GM19099 (cell line): ENCODE results near the gene BABAM2.

ENCODE experiments used
- POLR2A ChIP-seq: IDR thresholded peaks from 3 replicates; pipeline ENCODE4 v1.6.1; 2011; ENCODE audit warnings: low read depth; ENCODE audit not compliant: insufficient read length; ENCODE audit errors: extremely low read depth

Gene BABAM2

DNA sequence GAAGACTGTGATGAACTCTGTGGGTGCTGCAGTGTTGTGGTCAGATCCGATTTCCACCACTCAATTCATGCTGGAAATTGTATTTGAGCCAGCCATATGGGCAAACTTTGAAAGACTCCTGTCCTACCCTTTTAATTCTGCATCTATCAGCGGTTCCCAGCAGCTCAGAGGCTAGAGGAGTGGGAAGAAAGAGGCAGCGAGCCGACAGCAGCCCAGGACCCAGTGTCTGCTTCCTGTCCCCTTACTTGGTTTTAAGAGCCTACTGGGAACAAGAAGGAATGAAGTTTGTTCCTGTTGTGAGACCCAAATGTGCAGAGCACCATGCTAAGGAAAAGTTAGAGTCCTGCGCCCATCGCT, 429.5 kb downstream of the BABAM2 start:
- TF ChIP-seq POLR2A: no peak

DNA sequence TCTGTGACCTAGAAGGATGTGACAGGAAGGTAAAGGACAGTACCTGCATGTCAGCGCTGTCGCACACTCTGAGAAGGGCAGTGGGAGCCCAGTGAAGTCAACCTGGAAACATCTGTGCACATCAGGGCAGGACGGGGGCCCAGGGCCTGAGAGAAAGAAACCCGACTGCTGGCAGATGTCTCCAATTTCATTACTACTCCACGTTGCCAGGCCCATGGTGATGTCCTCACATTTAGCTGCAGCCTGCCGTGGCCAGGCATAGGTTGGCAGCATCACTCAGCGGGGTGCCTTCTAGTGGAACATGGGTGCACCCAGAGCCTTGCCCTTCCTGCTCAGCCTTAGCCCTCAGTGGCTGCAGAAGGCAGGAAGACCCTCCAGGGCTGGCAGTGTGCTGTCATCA, 429.8 kb downstream of the BABAM2 start:
- no peak for TF ChIP-seq POLR2A

DNA sequence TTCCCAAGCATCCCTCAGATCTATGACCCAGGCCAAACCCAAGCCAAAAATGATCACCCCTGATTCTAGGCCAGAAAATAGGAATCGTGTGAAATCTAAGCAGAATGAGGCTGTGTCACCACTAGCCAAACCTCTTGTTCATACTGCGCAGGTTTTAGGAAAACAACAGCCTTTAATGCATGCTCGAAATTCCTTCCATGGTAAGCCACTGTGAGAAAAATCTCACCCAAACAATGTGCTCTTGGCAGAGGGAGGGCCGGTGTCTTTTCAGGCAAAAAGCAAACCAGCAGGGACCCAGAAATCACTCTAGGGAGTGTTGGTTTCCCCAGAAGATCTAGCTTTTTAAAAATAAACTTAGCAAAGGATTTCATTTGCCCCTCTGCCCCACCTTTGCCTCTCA, 430.9 kb downstream of the BABAM2 start:
- no peak for TF ChIP-seq POLR2A

DNA sequence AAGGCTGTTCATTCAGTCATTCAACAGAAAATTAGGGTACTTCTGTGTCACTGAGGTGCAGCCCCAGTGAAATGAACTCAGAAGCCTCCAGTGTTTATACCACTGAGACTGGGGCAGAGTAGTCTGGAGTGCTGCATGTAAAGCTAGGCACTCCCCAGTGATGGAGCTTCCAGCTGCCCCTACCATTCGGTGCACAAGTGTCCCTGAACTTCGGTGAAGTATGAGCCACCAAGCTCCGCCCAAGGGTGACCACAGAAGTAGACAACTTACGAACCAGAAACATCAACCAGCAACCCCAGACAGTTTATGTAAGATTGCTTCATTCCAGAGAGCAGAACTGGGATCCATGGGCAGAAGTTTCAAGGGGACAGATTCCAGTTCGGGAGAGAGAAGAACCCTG, 431.5 kb downstream of the BABAM2 start:
- no peak for TF ChIP-seq POLR2A

DNA sequence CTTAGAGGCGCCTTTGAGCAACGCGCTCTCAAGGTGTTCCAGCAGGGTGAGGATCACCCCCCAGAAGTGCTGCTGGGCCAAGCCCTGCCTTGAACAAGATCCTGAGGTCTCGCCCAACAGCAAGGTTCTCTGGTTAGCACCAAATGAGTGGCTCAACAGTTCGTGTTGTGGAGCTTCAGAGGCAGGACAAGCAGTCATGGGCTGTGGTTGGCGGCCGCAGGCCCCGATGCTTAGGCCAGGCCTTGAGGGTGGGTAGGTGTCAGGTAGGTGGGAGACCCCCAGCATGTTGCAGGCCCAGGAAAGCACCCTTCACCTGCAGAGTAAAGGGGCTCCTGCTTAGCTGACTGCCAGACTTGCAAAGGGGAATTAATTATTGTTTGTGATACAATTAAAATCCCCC, 431.9 kb downstream of the BABAM2 start:
- no peak for TF ChIP-seq POLR2A

DNA sequence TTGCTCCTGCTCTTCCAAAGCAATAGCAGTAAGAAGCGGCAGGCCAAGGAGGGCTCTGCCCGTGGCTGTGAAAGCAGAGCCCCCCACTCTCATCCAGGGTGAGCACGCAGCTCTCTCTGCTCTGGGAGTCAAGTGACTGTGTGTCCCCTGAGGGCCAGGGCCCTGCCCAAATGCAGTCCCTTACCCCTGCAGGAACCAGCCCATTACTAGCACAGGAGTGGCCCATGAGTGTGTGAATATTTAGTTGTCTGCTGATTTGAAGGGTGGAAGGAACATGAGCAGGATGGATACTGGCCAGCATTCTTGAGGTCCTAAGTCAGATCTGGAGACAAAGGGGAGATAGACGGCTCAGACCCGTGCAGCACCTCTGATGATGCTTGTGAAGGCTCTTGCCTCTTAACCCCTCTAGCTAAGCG, 432.5 kb downstream of the BABAM2 start:
- TF ChIP-seq POLR2A: no peak

DNA sequence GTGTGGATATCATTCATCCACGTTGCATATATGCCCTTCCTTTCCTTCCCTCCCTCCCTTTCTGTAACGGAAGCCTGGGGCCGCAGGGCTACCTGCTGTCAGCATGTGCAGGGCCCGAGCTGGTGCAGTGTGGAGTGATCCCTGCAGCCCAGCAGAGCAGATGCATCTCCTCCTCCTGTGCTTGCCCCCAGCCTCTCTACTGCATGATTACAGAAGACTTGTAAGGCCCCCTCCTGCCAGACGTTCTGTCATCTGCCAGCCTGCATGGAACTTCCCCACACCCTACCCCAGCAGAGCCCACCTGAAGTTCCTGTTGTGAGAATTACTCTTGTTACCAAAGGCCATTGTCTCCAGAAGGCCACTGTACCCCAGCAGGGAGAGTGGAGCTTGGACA, 434.6 kb downstream of the BABAM2 start:
- no peak for TF ChIP-seq POLR2A

DNA sequence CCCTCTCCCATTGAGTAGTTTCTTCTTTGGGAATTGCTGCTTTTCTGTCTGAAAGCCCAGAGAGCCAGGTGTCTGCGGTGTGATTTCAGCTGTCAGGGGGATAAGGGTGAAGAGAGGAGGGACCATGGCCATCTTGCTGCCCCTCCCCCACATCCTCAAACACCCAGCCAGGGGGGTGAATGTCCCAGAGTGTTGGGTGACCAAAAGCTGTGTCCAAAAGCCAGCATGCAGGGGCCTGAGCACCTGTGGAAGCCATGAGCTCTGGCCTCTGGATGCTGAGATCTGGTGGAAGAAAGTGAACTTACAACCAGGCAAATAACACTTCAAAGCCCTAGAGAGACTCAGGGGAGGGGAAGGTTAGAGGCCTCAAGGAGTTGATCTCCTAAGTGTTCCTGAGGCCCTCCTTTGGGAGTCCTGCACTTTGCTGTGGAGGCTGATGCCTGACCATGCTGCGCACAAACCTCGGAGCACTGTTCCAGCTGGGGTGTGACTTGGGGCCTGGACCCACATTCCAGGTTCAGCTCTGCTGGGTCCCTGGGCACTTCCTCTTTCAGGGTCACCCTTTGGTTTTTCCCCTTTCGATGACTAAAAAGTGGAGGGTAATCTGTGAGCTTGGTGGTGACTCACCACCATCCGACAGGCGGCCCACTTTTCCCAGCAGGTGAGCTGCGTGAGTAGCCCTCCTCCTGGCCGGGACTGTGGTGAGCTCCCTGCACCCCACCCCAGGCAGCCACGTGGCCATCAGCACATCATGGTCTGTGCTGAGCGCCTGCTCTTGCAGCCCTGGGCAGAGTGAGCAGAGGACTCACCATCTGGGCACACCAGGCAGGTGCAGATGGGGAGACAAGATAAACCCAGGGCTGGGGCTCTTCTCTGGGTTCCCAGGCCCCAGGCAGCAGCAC, 435.3 kb downstream of the BABAM2 start:
- no peak for TF ChIP-seq POLR2A

DNA sequence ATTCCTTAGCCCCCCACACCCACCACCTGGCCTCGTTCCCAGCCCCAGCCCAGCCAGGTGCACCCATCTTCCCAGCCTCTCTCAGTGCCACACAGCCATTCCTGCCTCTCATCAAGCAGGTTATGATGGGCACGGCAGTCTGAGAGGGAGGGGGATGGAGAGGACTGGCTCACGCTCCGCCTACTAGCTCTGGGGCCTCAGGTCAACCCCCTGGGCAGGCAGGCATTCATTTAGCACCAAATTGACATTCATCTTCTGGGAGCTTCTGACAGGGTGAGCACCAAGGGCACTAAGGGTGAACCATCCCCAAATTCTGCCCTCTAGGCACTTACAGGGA, 435.9 kb downstream of the BABAM2 start:
- TF ChIP-seq POLR2A: no peak

DNA sequence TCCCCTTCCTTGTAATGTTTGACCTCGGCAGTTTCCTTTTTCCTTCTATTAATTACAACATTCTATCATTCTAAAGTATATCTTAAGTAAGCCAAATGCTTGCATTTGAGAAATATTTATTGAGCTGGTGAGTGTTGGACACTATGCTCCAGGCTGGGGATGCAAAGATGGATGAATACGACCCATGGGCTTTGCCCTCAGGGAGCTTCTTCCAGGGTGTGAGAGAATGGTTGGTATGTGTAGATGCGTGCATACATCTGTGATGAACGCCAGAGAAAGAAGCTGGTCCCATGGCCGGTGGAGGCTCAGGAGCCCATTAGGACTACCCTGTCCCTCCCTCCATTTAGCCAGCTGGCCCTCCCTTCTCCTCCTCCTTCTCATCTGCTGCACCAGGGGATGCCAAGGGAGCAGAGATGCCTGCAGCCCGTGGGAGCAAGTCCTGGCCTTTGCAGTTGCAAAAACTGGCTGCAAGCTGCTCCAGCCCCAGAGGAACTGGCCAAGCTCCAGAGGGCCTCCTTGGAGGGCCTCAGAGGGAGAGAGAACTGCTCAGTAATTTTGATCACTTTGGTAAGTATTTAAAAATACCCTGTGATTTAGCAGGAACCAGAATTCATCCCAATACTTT, 436.5 kb downstream of the BABAM2 start:
- TF ChIP-seq POLR2A: no peak

DNA sequence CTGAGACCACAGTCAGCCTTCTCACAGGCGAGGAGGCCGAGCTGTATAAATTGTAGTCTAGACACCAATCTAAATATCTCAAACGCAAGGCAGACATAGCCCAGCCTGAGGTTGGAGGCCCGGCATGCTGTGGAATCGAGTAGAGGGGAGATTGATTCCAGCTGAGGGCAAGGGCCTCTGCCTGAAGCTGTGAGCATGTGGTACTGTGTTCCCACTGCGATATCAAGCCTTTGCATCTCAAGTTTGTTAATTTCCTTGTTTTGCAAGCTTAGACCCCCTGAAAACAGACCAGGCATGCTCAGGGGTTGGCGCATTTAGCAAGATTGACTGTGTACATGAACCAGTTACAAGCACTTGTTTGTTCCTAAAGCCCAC, 437.0 kb downstream of the BABAM2 start:
- no peak for TF ChIP-seq POLR2A

DNA sequence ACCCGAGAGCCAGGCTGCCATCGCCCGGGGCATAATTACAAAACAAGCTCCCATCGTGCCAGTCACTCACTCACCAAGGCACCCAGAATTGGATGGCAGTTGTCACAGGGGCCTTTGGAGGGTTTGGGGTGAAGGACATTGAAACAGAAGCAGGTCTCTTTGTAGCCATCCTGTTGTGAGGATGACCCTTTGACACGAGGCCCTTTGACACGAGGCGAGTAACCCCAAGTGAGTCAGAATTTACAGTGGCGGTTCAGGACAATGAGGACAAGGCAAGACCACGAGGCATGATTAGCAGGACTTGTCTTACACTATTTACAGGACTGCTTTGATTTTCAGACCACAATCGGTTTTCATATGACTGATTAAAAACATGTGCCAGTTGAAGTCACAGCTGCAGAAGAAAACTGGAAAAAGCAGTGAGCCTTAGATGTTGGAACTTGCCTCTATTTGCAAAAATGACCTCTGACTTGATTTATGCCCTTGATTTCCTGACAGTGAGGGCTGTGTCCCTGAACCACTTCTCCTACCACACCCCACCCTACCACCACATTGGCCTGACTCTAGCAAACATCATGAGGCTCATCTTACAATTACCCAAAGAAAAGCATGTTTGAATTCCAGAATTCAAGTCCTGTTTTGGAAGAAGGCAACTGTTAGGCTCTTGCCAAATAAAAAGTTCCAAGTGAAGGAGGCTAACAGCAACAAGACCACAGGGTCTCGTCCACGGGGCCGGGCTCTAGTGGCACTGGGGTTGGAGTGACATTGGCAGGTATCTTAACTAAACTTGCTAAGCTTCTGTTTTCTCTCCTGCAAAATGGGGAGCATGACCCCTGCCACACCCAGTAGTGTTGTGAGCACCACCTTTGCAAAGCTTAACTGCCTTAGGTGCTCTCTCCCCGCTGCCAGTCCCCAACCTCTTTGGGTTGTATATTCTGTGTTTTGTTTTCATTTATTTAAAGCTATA, 437.7 kb downstream of the BABAM2 start:
- no peak for TF ChIP-seq POLR2A

DNA sequence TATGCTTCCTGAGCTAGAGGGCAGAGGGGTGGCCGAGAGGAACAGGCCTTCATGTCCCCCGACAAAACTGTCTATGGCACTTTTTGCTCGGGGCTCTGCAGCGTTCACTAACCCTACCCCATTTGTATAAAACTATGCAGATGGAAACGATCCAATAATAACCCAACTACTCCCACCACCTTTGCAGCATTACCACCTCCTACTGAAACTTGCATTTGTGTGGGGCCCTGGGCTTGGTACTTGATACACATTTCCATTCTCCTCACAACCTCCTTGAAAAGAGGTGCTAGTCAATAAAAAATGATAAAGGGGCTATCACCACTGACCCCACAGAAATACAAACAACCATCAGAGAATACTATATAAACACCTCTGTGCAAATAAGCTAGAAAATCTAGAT, 438.7 kb downstream of the BABAM2 start:
- TF ChIP-seq POLR2A: no peak

DNA sequence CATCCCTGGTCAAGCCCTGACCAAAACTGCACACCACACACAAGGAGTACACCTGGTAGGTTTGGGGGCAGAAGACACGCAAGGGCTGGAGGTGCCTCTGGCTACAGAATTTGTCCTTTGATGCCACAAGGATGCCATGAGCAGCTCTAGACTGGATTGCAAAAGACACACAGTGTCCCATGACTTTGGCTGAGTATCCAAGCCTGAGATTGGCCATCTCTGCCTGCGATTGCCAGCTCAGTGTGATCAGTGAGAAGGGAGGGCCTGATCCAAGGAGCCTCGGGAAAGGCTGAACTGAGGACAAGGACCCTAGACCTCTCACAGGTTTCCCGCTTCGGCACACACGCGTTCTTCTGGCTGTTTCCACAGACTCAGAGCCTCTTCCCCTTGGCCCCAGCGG, 442.2 kb downstream of the BABAM2 start:
- TF ChIP-seq POLR2A: no peak
